Adipose tissue (tissue), 3 donors: Measurements from ENCODE around the gene PUS10. TPM values are rescaled to one million over a fixed set of nuclear protein-coding genes. Genes with fewer than 3 reads are reported as not detected.
"Not testable (repeated sequence)": the region's sequence is repeated elsewhere in the genome, so short reads cannot be mapped to it uniquely, and the experiment has no call there.

Source experiments
- H3K27ac ChIP-seq: one replicate; pipeline ENCODE4 v1.5.1; 2013; ENCODE audit warnings: low read depth, low read length
- WGBS, 3 donors: extraction: QIAGEN DNeasy Blood & Tissue Kit; methylation state at CpG; one replicate each; pipeline ENCODE4 v1.1.7; 2013; 5-methylcytosine and 5-hydroxymethylcytosine counted together
- polyA plus RNA-seq, 3 donors: library from polyadenylated mRNA; stranded (reverse); fragments of 200-250 nt; gene quantifications; one replicate each; pipeline ENCODE4 v1.2.3, GENCODE V29; 2013
- donor health status: healthy with polysubstance abuse.
- donor health status: Bipolar disorder and iron deficiency.
- donor health status: healthy.

The PUS10 gene
- polyA plus RNA-seq, 3 donors = 2.5 to 3.6 (median 2.8) TPM

DNA sequence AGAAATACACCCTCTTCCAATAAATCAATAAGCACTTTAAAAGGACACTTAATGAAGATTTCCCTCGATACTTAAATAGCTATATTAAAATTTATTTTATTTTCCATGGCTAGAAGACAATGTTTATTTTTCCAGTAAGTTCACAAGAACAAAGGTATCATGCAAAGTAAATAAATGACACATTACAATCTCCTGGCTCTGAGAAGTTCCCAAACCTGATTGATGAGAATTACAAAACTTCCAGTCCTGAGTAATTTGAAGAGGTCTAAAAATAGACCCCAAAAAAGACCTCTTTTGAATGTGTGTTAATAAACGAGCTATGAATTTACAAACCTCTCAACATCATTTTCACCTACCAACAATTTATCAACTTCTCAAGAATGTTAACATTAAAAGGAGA is 2.1 kb downstream of the PUS10 start:
- WGBS, 3 donors = 11 to 51% (median 49%) methylated on average over 2 of the region's 2 CpGs
- H3K27ac ChIP-seq = no peak overlapping the region

DNA sequence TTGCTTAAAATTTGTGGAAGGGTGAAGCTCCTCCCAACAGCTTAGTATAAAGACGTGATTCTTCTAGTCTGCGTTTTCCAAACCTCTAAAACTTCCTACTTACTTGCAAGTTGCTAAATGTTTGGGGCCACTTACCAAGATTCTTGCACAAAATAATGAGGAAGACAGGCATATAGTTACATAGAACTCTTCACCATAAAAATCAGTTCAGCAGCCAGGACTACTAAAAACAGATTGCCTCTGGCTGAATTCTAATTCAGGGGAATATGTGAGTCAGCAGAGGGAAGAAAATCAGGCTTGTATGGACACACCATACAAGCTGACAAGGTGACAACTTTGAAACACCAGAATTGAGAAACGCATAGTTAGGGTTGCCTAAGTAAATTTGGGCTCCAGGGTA is 3.3 kb downstream of the PUS10 start:
- 53 to 70% (median 57%) methylated on average over 3 of the region's 3 CpGs for WGBS, 3 donors
- H3K27ac ChIP-seq = no peak overlapping the region

DNA sequence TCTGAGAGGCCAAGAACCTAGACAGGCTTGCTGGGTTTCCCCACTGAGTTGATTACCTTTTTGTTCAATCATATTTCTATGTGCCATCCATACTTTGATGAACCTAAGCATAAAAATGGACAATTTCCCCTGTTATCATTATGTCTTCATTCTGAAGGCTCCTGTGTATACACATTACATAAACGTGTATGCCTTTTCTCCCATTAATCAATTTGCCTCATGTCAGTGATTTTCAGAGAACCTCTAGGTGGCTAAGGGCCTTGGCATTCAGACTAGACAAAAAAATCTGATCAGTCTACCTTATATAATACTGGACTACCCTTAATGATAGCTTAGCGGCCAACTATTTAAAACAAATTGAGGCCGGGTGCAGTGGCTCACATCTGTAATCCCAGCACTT is 4.7 kb downstream of the PUS10 start:
- H3K27ac ChIP-seq = no peak overlapping the region
- WGBS, 3 donors = 54 to 61% (median 57%) methylated on average over 3 of the region's 3 CpGs

DNA sequence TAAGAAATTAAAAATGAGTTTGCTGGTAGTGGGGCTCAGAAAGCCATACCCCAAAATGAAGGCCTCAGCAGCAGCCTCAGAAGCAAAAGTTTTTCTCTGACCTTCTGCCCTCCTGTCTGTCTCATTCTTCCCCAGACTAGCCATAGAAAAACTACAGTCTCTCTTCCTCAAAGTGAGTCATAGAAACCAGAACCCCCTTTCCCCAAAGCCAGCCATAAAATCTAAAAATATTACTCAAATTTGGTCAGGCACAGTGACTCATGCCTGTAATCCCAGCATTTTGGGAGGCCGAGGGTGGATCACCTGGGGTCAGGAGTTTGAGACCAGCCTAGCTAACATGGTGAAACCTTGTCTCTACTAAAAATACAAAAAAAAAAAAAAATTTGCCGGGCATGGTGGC is 5.8 kb downstream of the PUS10 start:
- 79 to 82% (median 81%) methylated on average over 2 of the region's 2 CpGs for WGBS, 3 donors
- not testable (repeated sequence) for H3K27ac ChIP-seq

DNA sequence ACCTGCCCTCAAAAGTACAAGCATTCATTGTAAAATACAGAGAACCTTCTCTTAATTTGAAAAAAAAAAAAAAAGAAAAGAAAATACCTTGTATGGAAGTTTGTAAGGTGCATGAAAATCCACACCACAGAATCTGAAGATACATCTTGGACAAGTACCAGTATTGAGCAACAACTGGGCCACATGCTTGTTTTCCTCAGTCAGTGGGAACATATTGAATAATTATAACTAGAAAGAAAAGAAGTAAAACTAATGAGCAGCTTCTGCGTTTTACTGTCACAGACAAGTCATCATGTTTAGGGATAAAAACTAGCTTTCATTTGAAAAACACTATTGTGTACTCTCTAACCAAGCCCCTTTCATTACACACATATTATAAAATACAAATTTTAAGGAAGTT is 6.4 kb downstream of the PUS10 start:
- WGBS, 3 donors = 64 to 69% (median 66%) methylated on average over 1 of the region's 1 CpG
- H3K27ac ChIP-seq = no peak overlapping the region

DNA sequence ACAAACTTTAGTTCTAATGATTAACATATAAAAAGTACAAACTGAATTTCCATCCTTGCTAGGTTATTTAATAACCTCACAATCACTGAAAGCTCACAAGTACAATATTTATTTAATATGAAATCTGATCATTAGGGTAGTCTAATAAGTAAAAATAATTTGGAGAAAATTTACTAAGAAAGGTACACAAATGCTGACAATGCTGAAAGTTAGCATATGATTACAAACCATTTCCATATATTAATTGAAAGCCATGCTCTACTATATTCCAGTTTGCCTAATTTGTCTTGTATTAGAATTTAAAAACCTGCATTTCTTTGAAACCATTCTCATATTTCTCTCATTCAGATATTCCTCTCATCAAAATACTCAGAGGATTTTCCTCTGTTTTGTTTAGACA is 8.7 kb downstream of the PUS10 start:
- H3K27ac ChIP-seq = no peak overlapping the region

DNA sequence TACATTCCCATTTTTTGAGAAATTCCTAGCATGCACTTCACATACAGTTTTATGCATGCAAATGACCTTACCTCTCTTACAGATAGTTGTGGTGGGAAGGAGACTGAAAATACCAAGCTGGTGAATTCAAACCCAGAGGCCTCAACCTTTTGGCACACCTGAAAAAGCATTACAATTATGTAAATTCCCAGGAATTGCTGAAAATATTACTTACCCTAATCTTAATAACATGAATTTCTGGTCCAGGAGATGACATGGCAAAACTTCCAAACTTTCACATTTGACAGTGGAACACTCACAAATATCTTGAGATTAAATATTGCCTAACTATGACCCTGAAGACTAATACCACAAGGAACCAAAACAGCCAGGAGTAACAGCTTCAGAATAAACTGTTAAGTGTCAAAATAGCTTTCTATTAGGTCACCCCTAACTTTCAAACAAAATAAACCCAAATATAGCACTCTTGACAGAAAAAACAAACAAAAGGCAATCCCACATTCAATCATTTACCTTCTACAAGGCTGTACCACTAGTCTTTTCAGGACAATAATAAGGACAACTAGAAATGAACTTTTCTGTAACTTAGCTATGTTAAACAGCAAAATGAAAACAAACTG is 11.5 kb downstream of the PUS10 start:
- no peak overlapping the region for H3K27ac ChIP-seq

DNA sequence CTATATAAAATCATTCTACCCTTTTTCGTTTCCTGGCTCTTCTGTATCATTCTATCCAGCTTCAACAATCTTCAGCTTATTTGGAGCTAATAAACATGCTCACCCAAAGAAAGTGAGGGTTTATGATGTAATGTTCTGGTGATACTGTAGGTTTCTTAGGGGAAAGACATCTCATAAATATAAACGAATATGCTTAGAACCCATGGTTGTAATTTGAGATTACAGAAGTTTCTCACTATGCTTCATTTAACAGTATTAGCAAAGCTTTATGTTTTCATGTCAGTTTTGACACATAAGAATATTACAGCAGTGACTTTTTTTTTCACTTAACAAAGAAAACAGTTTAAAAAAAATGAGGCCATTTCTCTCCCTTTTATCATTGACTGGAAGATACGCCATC is 12.3 kb downstream of the PUS10 start:
- 87 to 95% (median 89%) methylated on average over 3 of the region's 3 CpGs for WGBS, 3 donors
- no peak overlapping the region for H3K27ac ChIP-seq

DNA sequence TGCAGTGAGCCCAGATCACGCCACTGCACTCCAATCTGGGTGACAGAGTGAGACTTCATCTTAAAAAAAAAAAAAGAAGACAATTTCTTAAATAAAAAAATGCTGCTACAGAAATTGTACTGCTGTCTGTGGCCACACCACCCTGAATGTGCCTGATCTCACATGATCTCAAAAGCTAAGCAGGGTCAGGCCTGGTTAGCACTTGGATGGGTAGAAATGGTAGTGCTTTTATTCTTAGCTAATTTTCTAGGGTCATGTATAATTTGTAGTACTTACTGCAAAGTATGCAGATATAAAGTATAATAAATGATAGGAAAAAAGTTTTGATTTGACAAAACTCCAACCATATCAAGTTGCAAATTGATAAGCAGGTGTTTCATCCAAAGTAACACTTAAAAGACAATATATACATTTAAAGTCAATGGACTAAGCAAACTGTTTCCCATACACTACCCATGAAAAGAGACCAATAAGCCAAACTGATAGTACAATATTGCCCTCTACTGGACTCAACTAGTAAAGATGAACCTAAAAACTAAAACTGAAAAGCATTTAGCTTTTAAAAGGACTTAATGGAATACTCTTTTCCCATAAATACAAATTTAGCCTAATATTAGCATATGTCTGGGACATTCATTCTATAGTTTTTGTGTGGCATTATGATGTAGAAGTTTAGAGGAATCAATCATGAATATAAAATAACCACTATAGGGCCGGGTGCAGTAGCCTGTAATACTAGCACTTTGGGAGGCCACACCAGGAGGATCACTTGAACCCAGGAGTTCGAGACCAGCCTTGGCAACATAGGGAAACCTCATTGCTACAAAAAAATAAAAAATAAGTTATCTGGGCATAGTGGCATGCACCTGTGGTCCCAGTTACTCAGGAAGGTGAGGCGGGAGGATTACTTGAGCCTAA is 19.2 kb downstream of the PUS10 start:
- no peak overlapping the region for H3K27ac ChIP-seq
- WGBS, 3 donors = 78 to 89% (median 88%) methylated on average over 4 of the region's 4 CpGs

DNA sequence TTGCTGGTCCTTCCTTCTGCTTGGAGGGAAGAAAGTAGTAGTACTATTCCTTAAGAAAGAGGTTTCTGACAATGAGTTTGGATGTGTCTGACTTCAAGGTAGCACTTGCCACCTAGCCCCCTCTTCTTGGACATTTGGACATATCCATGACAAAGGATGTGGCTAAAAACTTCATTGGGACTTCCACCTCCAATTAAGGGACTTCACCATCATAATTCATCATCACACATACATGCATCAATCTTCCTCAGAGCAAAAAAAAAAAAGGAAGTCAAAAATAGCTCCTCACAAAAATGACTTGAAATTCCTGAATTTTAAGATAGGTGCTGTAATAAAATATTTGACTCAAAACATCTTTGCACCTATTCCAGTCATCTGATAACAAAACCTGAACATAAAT is 23.9 kb downstream of the PUS10 start:
- H3K27ac ChIP-seq = no peak overlapping the region

DNA sequence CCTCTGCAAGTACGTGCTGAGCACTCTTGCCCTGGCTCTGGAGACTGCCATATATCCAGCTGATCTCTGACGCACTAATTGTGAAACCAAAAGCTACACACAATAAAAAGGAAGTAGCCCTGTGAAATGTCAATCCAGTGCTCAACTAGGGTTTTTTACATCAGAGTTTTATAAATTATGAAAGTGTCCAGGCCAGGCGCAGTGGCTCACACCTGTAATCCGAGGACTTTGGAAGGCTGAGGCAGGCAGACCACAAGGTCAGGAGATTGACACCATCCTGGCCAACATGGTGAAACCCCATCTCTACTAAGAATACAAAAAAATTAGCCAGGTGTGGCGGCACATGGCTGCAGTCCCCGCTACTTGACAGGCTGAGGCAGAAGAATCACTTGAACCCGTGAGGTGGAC is 25.1 kb downstream of the PUS10 start:
- H3K27ac ChIP-seq = no peak overlapping the region
- 70 to 93% (median 74%) methylated on average over 7 of the region's 7 CpGs for WGBS, 3 donors

DNA sequence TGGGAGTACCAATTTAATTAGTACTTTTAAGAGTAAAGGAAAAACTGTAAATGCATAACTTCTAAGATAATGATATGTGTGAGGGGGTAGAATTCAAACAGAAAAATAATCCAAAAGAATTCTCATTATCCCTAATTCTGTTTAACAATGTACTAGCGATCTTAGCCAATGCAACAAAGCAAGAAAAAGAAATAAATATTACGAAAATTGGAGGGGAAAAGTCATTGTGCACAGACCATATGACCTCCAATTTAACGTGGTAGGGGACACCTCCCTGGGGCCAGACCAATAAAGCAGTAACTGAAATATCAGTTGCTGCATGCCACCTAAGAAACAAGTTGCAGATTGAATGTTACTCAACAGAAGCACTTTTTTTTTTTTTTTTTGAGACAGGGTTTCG is 26.4 kb downstream of the PUS10 start:
- H3K27ac ChIP-seq = no peak overlapping the region
- WGBS, 3 donors = 90 to 93% (median 92%) methylated on average over 4 of the region's 4 CpGs

DNA sequence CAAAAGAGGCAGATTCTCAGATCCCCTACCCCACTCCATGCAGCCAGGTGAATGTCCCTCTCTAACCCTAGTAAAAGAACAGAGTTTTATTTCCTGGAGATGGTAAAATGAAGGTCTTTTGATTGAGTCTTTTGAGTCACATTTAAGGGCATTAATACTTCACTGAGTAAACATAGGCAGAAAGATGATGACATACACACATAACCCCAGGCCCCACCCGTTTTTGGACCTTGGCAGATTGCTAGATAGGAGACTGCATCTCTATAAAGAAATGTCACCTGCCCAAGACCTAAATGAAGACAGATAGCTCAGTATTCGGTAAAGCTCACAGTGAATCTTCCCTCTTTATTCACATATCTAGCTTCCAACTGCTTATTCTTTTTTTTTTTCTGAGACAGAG is 28.8 kb downstream of the PUS10 start:
- H3K27ac ChIP-seq = no peak overlapping the region
- 69 to 83% (median 78%) methylated on average over 2 of the region's 2 CpGs for WGBS, 3 donors

DNA sequence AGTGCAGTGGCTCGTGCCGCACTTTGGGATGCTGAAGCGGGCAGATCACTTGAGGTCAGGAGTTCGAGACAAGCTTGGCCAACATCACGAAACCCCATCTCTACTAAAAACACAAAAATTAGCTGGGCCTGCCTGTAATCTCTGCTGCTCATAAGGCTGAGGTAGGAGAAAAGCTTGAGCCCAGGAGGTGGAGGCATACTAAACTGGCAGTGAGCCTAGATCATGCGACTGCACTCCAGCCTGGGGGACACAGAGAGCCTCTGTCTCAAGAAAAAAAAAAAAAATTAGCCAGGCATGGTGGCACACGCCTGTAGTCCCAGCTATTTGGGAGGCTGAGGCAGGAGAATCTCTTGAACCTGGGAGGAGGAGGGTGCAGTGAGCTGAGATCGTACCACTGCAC is 30.4 kb downstream of the PUS10 start:
- 94 to 95% (median 95%) methylated on average over 8 of the region's 8 CpGs for WGBS, 3 donors
- H3K27ac ChIP-seq = not testable (repeated sequence)

DNA sequence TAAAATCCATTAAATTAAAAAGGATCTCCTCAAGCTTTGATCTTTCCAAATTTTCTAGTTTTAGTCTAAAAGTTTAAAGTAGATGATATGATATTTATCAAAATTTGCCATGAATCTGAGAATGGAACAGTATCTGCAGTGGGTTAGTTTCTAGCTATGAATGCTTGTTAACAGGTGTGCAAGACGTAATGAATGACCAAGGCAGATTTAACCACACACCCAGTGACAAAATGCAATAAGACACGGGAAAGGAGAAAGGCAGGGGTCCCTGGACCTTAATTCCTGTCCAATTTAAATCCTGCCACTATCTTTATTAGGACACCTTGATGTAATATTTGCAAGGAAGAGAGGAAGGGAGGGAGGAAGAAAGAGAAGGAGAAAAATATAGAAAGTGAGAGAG is 31.0 kb downstream of the PUS10 start:
- 62 to 84% (median 70%) methylated on average over 2 of the region's 2 CpGs for WGBS, 3 donors
- no peak overlapping the region for H3K27ac ChIP-seq

DNA sequence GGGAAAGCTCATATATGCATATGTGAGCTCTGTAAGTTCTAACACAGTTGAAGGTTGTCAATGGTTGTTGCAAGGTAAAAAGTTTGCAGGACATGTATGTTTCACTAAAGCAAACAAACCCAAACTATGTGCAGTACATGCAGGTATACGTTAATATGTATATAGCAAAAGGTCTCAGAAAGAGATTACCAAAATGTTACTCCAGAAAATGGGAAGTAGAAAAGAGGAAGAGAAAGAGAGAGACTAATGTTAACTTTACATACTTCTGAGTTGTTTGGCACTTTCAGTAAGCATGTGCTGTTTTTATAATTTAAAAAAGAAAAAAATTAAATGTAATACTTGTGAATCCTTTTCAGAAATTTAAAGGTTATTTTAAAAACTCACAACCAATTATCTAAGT is 33.3 kb downstream of the PUS10 start:
- 52 to 67% (median 59%) methylated on average over 1 of the region's 1 CpG for WGBS, 3 donors
- H3K27ac ChIP-seq = no peak overlapping the region

DNA sequence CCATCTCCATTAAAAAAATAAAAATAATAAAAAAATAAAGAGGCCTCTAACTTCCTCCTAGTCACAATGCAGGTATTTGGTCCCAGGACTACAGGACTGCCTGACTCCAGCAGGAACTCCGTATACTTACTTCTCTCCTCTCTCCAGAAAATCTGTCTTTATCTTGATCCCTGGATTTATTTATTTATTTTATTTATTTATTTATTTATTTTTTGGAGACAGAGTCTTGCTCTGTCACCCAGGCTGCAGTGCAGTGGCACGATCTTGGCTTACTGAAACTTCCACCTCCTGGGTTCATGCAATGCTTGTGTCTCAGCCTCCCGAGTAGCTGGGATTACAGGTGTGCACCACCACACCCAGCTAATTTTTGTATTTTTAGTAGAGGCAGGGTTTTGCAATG is 36.0 kb downstream of the PUS10 start:
- 96 to 98% (median 97%) methylated on average over 3 of the region's 3 CpGs for WGBS, 3 donors
- H3K27ac ChIP-seq = not testable (repeated sequence)

DNA sequence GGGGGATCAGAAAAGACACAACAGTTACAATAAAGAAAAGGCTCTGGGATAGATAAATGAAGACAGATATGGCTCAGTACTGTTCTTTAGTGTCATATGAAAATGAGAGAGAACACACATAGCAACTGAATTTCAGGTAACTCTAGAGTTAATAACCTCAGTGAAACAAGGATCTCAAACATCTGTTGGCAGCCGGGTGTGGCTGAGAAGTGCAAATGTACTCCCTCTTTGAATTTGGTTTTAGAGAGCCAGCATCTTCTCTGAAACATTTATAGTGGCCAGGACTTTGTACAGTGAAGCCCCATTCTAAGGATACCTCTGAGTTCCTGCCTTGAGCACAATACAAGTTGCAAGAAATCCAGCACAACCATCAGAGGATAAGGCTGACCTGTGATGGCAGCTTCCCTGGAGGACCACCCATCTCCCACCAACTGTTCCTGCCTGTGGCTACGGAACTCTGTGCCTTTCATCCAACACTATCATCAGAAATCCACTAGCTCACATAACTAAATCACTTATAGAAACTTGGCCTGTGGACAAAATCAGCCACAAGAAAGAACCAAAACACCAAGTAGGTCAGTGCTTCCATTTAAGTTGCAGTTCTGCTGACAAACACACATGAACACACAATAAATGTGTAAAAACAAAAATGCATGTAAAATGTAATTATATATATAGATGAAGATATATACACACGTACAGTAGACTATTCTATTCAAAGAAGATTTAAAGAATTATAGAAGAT is 37.8 kb downstream of the PUS10 start:
- no peak overlapping the region for H3K27ac ChIP-seq
- 75 to 85% (median 80%) methylated on average over 3 of the region's 3 CpGs for WGBS, 3 donors

DNA sequence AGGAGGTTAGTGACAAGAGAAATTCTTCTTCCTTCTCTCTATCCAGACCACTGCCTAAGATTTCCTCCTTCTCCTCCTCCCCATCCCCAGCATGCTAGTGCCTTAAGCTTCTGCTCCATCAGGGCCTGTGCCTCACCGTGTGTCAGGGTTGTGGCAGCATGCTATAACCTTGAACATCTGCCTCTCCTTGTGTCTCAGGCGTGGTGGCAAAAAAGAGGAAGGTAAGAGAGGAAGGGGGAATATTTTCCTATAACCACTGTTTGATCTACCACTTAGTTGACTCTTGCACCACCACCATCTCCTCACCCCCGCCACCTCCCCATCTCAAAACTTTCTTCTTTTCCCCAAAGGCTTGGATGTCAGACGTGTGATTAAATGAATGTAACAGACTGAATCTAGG is 38.8 kb downstream of the PUS10 start:
- no peak overlapping the region for H3K27ac ChIP-seq
- WGBS, 3 donors = 52 to 79% (median 57%) methylated on average over 4 of the region's 4 CpGs

DNA sequence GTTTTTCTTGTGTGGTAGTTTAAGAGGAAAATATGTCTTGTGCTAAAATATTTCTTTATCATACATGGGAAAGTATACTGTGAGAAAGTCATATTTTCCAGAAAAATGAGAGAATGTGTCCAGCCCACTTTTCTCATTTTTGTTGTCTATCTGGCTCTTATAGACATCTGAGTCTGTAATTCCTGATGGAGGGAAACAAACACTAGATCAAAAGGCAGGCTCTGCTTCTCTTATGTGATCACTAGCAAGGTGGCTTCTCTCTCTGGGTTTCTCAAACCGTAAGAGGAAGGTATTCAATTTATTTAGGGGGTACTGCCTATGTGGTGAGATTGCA is 40.5 kb downstream of the PUS10 start:
- 83 to 94% (median 84%) methylated on average over 1 of the region's 1 CpG for WGBS, 3 donors

More for the DNA sequence above, 40.5 kb downstream of the PUS10 start:
- no peak overlapping the region for H3K27ac ChIP-seq
